ENCODE measurements around the gene MYO1H. TPM values are rescaled to one million over a fixed set of nuclear protein-coding genes. Genes with fewer than 3 reads are reported as not detected.

Gene MYO1H
- total RNA-seq, 2 experiments from 2014 or later, result not detected

DNA sequence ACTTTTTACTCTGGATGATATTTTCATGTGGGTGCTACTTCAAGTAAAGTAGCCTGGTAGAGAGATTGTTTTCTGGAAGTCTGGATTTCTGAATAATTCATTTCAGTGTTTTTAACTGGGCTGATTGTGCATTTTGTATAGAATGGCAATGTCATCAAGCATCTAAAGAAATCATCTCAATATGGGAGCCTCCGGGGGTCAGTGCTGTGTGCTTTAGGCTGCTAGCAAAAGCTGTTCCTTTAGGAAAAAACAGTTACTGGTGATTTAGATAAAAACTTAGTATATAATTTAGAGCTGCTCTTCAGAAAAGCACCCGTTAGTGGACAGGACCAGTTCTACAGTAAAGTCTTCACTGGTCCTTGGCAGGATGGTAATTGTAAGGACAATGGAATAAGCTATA is 134.8 kb downstream of the MYO1H start:
- H3K4me3 Mint-ChIP-seq, result no peak overlapping the region
- no peaks in the 10 kb centered on the region for H3K27me3 ChIP-seq (ENCODE audit: control insufficient read depth in 1 of 2, insufficient read depth in 2 of 2, low read length in 2 of 2)
- TF ChIP-seq, protein P1, sequence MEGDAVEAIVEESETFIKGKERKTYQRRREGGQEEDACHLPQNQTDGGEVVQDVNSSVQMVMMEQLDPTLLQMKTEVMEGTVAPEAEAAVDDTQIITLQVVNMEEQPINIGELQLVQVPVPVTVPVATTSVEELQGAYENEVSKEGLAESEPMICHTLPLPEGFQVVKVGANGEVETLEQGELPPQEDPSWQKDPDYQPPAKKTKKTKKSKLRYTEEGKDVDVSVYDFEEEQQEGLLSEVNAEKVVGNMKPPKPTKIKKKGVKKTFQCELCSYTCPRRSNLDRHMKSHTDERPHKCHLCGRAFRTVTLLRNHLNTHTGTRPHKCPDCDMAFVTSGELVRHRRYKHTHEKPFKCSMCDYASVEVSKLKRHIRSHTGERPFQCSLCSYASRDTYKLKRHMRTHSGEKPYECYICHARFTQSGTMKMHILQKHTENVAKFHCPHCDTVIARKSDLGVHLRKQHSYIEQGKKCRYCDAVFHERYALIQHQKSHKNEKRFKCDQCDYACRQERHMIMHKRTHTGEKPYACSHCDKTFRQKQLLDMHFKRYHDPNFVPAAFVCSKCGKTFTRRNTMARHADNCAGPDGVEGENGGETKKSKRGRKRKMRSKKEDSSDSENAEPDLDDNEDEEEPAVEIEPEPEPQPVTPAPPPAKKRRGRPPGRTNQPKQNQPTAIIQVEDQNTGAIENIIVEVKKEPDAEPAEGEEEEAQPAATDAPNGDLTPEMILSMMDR (IDR thresholded peaks at IDR 0.05), result no peak
- no peaks in the 10 kb centered on the region for H3K9me3 ChIP-seq (ENCODE audit: control insufficient read depth in 1 of 2, insufficient read depth in 1 of 2, low read length in 2 of 2)
- no peak overlapping the region for H3K27ac Mint-ChIP-seq
- H3K27me3 Mint-ChIP-seq, result no peaks in the 10 kb centered on the region
- H3K4me3 ChIP-seq (ENCODE audit: low read length), result no peak overlapping the region
- DNase-seq, result no peak
- POLR2A ChIA-PET, result no interaction called here
- intact Hi-C loops (cut with DNase I, micrococcal nuclease), result no loop called here
- peaks cover 13% of the 10 kb centered on the region for H3K4me1 ChIP-seq (ENCODE audit: insufficient read depth, low read length)
- H3K9me3 Mint-ChIP-seq, result no peaks in the 10 kb centered on the region
- H3K36me3 ChIP-seq (ENCODE audit: insufficient read depth, low read length), result peaks cover 47% of the 10 kb centered on the region
- H3K36me3 Mint-ChIP-seq (ENCODE audit: low read depth), result peaks cover 56% of the 10 kb centered on the region
- H3K27ac ChIP-seq (ENCODE audit: low read depth in 1 of 2, low read length in 2 of 2), result no peak overlapping the region
- CTCF ChIA-PET, result no interaction called here
- peaks cover 22% of the 10 kb centered on the region for H3K4me1 Mint-ChIP-seq (ENCODE audit: low read depth)
- no peak for ATAC-seq (ENCODE audit: poor library complexity)

DNA sequence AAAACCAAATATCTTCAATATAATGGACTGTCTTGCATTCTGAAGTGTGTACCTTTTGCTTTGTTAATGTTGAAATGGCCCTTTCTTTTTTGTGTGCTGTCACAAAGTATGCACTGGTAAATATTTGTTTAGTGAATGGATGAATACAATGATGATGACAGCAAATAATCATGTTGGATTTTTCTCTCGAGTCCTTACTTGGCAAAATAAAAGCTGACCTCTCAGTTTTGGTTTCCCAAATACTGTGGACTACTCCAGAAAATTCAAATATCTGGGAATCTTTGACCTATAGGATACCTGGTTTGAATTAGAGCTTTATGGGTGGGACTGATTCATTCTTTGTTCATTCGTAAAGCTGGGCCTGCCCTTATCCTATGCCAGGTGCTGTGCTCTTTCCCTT is 135.2 kb downstream of the MYO1H start:
- Mint-ChIP-seq H3K4me3 (no peak overlapping the region), H3K27me3 (no peaks in the 10 kb centered on the region), H3K36me3 (ENCODE audit: low read depth) (peaks cover 56% of the 10 kb centered on the region), H3K9me3 (no peaks in the 10 kb centered on the region), H3K27ac (no peak overlapping the region), H3K4me1 (ENCODE audit: low read depth) (peaks cover 18% of the 10 kb centered on the region)
- no peak overlapping the region for H3K27ac ChIP-seq (ENCODE audit: low read depth in 1 of 2, low read length in 2 of 2)
- intact Hi-C loops (cut with DNase I, micrococcal nuclease), result no loop called here
- ATAC-seq (ENCODE audit: poor library complexity), result no peak
- no peak overlapping the region for H3K4me3 ChIP-seq (ENCODE audit: low read length)
- POLR2A ChIA-PET, result no interaction called here
- DNase-seq, result no peak
- TF ChIP-seq, protein P1 (IDR thresholded peaks at IDR 0.05), result no peak
- CTCF ChIA-PET, result no interaction called here
- H3K9me3 ChIP-seq (ENCODE audit: control insufficient read depth in 1 of 2, insufficient read depth in 1 of 2, low read length in 2 of 2), result no peaks in the 10 kb centered on the region
- H3K36me3 ChIP-seq (ENCODE audit: insufficient read depth, low read length), result peaks cover 51% of the 10 kb centered on the region
- peaks cover 10% of the 10 kb centered on the region for H3K4me1 ChIP-seq (ENCODE audit: insufficient read depth, low read length)
- no peaks in the 10 kb centered on the region for H3K27me3 ChIP-seq (ENCODE audit: control insufficient read depth in 1 of 2, insufficient read depth in 2 of 2, low read length in 2 of 2)

DNA sequence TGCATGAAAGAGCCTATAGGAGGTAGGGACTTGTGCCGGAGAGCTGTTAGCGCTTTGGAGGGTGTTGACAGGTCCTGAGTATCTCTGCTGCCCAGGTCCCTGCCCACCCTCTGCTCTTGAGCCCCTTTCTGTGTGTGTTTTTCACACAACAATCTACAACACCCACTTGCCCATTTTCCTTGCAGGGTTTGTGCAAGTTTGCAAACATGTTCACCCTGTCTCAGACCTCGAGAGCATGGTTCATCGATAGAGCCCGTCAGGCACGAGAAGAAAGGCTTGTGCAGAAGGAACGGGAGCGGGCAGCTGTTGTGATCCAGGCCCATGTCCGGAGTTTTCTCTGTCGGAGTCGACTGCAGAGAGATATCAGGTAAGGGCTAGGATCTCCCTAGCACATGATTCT is 135.6 kb downstream of the MYO1H start:
- peaks cover 55% of the 10 kb centered on the region for H3K36me3 ChIP-seq (ENCODE audit: insufficient read depth, low read length)
- ATAC-seq (ENCODE audit: poor library complexity), result no peak
- H3K4me1 ChIP-seq (ENCODE audit: insufficient read depth, low read length), result peaks cover 6% of the 10 kb centered on the region
- no peaks in the 10 kb centered on the region for H3K27me3 Mint-ChIP-seq
- no peaks in the 10 kb centered on the region for H3K9me3 ChIP-seq (ENCODE audit: control insufficient read depth in 1 of 2, insufficient read depth in 1 of 2, low read length in 2 of 2)
- no peak overlapping the region for H3K27ac Mint-ChIP-seq
- no peaks in the 10 kb centered on the region for H3K9me3 Mint-ChIP-seq
- no peak overlapping the region for H3K4me3 Mint-ChIP-seq
- H3K27me3 ChIP-seq (ENCODE audit: control insufficient read depth in 1 of 2, insufficient read depth in 2 of 2, low read length in 2 of 2), result no peaks in the 10 kb centered on the region
- POLR2A ChIA-PET, result no interaction called here
- no peak overlapping the region for H3K27ac ChIP-seq (ENCODE audit: low read depth in 1 of 2, low read length in 2 of 2)
- H3K4me1 Mint-ChIP-seq (ENCODE audit: low read depth), result peaks cover 14% of the 10 kb centered on the region
- DNase-seq, result no peak
- H3K36me3 Mint-ChIP-seq (ENCODE audit: low read depth), result peaks cover 57% of the 10 kb centered on the region
- TF ChIP-seq, protein P1 (IDR thresholded peaks at IDR 0.05), result no peak
- intact Hi-C loops (cut with DNase I, micrococcal nuclease), result no loop called here
- CTCF ChIA-PET, result no interaction called here
- no peak overlapping the region for H3K4me3 ChIP-seq (ENCODE audit: low read length)
